Measurements from ENCODE around the gene RMC1. TPM values are rescaled to one million over a fixed set of nuclear protein-coding genes. Genes with fewer than 3 reads are reported as not detected.

Gene RMC1
- total and polyA plus RNA-seq, 2 of the 13 experiments (the other 11 are each of a cell fraction or from before 2014, with no cell fraction given), result 9.4 to 19.5 TPM

DNA sequence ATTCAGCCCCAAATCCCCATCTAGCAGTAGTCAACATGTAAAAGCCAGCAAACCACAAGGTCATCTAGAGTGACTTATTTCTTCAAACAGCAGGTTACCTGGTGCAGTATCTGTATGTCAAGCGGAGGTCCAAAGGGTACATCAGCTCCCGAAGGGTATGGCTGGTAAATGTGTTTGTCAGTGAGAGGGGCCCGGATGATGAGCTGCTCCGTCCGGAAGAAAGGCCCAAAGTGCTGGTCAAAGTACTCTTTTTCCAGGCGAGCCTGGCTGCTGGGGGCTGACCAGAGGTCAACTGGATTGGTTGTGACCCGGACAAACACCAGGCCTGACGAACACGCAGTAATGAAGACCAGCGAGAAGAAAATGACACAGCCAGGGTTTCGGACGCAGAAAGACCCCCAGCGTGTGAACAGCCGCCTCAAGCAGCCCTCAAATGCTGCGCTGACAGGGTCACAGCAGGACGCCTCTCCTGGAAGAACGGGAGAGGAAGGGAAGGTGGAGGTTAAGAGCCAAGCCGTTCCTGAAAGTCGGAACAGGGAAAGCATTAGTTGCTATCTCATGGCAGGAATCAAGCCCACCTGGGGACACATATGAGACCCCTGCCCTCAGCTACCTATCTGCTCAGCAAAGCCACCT lies 53.0 kb downstream of the RMC1 start (continued):
- TF ChIP-seq, protein P1, sequence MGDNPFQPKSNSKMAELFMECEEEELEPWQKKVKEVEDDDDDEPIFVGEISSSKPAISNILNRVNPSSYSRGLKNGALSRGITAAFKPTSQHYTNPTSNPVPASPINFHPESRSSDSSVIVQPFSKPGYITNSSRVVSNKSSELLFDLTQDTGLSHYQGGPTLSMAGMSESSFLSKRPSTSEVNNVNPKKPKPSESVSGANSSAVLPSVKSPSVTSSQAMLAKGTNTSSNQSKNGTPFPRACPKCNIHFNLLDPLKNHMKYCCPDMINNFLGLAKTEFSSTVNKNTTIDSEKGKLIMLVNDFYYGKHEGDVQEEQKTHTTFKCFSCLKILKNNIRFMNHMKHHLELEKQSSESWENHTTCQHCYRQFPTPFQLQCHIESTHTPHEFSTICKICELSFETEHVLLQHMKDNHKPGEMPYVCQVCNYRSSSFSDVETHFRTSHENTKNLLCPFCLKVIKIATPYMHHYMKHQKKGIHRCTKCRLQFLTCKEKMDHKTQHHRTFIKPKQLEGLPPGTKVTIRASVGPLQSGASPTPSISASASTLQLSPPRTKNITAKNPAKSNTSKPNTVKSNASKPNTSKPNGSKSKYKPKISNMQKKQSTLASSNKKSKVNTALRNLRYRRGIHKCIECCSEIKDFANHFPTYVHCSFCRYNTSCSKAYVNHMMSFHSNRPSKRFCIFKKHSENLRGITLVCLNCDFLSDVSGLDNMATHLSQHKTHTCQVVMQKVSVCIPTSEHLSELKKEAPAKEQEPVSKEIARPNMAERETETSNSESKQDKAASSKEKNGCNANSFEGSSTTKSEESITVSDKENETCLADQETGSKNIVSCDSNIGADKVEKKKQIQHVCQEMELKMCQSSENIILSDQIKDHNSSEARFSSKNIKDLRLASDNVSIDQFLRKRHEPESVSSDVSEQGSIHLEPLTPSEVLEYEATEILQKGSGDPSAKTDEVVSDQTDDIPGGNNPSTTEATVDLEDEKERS (CRISPR knock-in tag; IDR thresholded peaks at IDR 0.05), result peak; percentile 93
- no peak for TF ChIP-seq ZNF546 (CRISPR knock-in tag; conservative IDR thresholded peaks at IDR 0.05)
- no peak for TF ChIP-seq ZNF101 (CRISPR knock-in tag; IDR thresholded peaks at IDR 0.05; ENCODE audit: borderline replicate concordance, low read depth)
- peak; percentile 95 for TF ChIP-seq YEATS4 (CRISPR knock-in tag; IDR thresholded peaks at IDR 0.05; ENCODE audit: borderline replicate concordance)
- TF ChIP-seq ZNF275 (CRISPR knock-in tag; IDR thresholded peaks at IDR 0.05; ENCODE audit: borderline replicate concordance), result 0 out of 2 replicates have a peak, but pooled peaks have one; percentile 45
- TF ChIP-seq ZFP36L1 (CRISPR knock-in tag; IDR thresholded peaks at IDR 0.05), result peak; percentile 20; the same call in 1 of the 2 replicates
- no peak for TF ChIP-seq ZNF33A (CRISPR knock-in tag; IDR thresholded peaks at IDR 0.05; ENCODE audit: borderline replicate concordance)
- TF ChIP-seq POGZ (CRISPR knock-in tag; IDR thresholded peaks at IDR 0.05), result peak; percentile 94
- TF ChIP-seq ZMAT3 (CRISPR knock-in tag; conservative IDR thresholded peaks at IDR 0.05), result peak; percentile 67; the same call in 1 of the 2 replicates
- TF ChIP-seq ZFP37 (CRISPR knock-in tag; IDR thresholded peaks at IDR 0.05; ENCODE audit: borderline replicate concordance), result peak; percentile 71; the same call in 1 of the 2 replicates
- TF ChIP-seq HOXA3 (CRISPR knock-in tag; IDR thresholded peaks at IDR 0.05), result peak; percentile 88
- TF ChIP-seq MEF2D (CRISPR knock-in tag; IDR thresholded peaks at IDR 0.05), result peak; percentile 92; the same call in 1 of the 2 replicates
- TF ChIP-seq AGO2 (optimal IDR thresholded peaks at IDR 0.05; ENCODE audit: low read depth, low read length), result peak; percentile 53
- TF ChIP-seq NR2C2 (CRISPR knock-in tag; IDR thresholded peaks at IDR 0.05; ENCODE audit: borderline replicate concordance), result peak; percentile 95
- TF ChIP-seq RNF2 (conservative IDR thresholded peaks at IDR 0.05; ENCODE audit: low read depth), result no peak
- TF ChIP-seq ZNF772 (CRISPR knock-in tag; IDR thresholded peaks at IDR 0.05), result peak; percentile 65; the same call in 1 of the 2 replicates
- peak; percentile 65; the same call in 1 of the 2 replicates for TF ChIP-seq ZBTB43 (CRISPR knock-in tag; conservative IDR thresholded peaks at IDR 0.05)
- TF ChIP-seq, protein P2, sequence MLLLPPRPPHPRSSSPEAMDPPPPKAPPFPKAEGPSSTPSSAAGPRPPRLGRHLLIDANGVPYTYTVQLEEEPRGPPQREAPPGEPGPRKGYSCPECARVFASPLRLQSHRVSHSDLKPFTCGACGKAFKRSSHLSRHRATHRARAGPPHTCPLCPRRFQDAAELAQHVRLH (CRISPR knock-in tag; IDR thresholded peaks at IDR 0.05; ENCODE audit: borderline replicate concordance, low read depth), result peak; percentile 71; the same call in 1 of the 2 replicates
- TF ChIP-seq ZNF883 (CRISPR knock-in tag; IDR thresholded peaks at IDR 0.05; ENCODE audit: not compliant biosample characterization), result peak; percentile 43
- peak; percentile 88 for TF ChIP-seq ZBTB37 (CRISPR knock-in tag; IDR thresholded peaks at IDR 0.05)
- TF ChIP-seq ZNF563 (CRISPR knock-in tag; IDR thresholded peaks at IDR 0.05), result peak; percentile 31; the same call in 1 of the 2 replicates
- TF ChIP-seq NFKBIZ (CRISPR knock-in tag; IDR thresholded peaks at IDR 0.05), result peak; percentile 65; the same call in 1 of the 2 replicates

Measured in HepG2 (cell line).